Measurements from ENCODE around the gene CAPN2. TPM values are rescaled to one million over a fixed set of nuclear protein-coding genes. Genes with fewer than 3 reads are reported as not detected.

Gene CAPN2
- total RNA-seq, 1 donor from 2014 or later = 353 TPM

DNA sequence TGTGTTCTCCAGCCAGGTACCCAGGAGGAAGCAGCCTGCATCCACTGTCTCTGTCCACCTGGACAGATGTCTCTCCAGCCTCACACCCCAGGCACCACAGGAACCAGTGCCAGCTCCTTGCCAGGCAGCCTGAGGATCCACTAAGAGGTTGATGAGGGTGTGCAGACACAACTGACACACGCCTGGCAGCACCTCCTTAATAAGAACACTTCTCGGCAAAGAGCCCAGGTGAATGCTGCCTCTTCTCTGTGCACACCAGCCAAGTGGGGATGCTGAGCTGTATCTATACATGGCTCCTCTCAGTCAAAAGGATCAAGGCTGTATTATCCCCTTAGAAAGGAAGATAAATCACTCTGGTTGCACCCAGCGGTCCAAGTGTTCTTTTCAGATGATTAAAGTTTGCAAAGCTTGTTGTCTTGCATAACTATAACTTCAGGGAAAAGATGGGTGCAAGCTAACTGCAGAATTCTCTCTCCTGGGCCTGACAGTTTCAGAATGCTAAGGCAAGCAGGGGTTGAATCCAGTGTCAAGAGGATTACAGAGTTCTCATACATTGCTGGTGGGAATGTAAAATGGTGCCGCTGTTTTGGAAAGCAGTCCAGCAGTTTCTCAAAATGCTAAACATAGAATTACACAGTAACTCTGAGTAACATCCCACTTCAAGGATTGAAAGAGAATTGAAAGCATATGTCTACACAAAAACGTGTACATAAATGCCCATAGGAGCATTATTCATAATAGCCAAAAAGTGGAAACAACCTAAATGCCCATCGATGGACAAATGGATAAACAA lies 43.1 kb upstream of the CAPN2 start:
- no peak for FAIRE-seq
- H3K4me3 ChIP-seq (ENCODE audit: low read depth, low read length) = no peak overlapping the region
- no peaks in the 10 kb centered on the region for H3K36me3 ChIP-seq (ENCODE audit: control insufficient read depth, insufficient read depth, low read length)
- H3K27me3 ChIP-seq (ENCODE audit: control insufficient read depth, insufficient read depth, low read length) = no peaks in the 10 kb centered on the region
- TF ChIP-seq, protein P1, sequence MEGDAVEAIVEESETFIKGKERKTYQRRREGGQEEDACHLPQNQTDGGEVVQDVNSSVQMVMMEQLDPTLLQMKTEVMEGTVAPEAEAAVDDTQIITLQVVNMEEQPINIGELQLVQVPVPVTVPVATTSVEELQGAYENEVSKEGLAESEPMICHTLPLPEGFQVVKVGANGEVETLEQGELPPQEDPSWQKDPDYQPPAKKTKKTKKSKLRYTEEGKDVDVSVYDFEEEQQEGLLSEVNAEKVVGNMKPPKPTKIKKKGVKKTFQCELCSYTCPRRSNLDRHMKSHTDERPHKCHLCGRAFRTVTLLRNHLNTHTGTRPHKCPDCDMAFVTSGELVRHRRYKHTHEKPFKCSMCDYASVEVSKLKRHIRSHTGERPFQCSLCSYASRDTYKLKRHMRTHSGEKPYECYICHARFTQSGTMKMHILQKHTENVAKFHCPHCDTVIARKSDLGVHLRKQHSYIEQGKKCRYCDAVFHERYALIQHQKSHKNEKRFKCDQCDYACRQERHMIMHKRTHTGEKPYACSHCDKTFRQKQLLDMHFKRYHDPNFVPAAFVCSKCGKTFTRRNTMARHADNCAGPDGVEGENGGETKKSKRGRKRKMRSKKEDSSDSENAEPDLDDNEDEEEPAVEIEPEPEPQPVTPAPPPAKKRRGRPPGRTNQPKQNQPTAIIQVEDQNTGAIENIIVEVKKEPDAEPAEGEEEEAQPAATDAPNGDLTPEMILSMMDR (IDR thresholded peaks at IDR 0.05; ENCODE audit: insufficient read depth, low read length, severe bottlenecking) = no peak
- DNase-seq (ENCODE audit: low read depth) = no peak

DNA sequence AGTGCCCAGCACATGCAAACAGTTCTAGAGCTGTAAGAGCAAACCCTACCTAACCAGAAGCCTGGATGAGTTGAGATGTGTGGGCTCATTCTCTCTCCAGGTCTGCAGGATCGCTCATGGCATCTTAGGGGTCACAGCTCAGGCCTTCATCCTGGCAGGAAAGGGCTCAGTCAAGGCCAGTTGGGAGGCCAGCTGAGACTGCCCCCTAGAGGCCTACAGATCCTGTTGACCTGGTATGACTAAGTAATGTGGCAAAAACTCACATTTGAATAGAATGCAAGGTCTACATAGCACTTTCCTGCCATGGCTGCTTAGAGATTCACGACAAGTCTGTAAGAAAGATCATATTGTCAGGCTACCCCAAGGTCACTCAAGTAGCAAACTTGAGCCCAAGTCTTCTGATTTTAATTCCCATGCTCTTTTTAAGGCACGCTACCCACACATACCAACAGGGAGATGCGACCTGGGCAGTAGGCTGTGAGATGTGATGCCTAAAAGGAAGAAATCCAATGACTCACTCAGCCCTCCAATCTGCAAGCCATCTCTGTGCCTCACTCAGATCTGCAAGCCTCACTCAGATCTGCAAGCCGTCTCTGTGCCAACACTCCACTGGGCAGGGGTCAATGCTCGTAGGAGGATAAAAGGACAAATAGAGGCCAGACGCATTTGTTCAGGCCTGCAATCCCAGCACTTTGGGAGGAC lies 41.7 kb upstream of the CAPN2 start:
- TF ChIP-seq, protein P1 (IDR thresholded peaks at IDR 0.05; ENCODE audit: insufficient read depth, low read length, severe bottlenecking) = peak; percentile 90
- FAIRE-seq = peak; percentile 96

DNA sequence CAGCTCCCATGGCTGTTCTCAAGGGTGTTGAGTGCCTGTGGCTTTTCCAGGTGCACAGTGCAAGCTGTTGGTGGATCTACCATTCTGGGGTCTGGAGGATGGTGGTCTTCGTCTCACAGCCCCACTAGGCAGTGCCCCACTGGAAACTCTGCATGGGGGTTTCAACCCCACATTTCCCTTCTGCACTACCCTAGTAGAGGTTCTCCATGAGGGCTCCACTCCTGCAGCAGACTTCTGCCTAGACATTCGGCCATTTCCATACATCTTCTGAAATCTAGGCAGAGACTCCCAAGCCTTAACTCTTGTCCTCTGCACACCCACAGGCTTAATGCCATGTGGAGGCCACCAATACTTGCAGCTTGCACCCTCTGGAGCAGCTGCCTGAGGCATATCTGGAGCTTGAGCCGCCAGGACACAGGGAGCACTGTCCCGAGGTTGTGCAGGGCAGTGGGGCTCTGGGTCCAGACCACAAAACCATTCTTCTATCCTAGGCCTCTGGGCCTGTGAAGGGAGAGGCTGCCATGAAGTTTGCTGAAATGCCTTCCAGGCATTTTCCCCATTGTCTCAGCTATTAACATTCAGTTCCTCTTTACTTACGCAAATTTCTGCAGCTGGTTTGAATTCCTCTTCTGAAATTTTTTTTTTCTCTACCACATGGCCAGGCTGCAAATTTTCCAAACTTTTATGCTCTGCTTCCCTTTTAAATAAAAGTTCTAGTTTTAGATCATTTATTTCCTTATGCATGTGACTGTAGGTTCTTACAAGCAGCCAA lies 38.0 kb upstream of the CAPN2 start:
- no peaks in the 10 kb centered on the region for H3K36me3 ChIP-seq (ENCODE audit: control insufficient read depth, insufficient read depth, low read length)
- TF ChIP-seq, protein P1 (IDR thresholded peaks at IDR 0.05; ENCODE audit: insufficient read depth, low read length, severe bottlenecking) = no peak
- DNase-seq (ENCODE audit: low read depth) = no peak
- H3K4me3 ChIP-seq (ENCODE audit: low read depth, low read length) = no peak overlapping the region
- H3K27me3 ChIP-seq (ENCODE audit: control insufficient read depth, insufficient read depth, low read length) = no peaks in the 10 kb centered on the region
- FAIRE-seq = no peak

More for the DNA sequence above, 41.7 kb upstream of the CAPN2 start:
- Histone ChIP-seq H3K36me3 (ENCODE audit: control insufficient read depth, insufficient read depth, low read length) (no peaks in the 10 kb centered on the region), H3K4me3 (ENCODE audit: low read depth, low read length) (no peak overlapping the region), H3K27me3 (ENCODE audit: control insufficient read depth, insufficient read depth, low read length) (no peaks in the 10 kb centered on the region)
- peak; percentile 69 for DNase-seq (ENCODE audit: low read depth)

DNA sequence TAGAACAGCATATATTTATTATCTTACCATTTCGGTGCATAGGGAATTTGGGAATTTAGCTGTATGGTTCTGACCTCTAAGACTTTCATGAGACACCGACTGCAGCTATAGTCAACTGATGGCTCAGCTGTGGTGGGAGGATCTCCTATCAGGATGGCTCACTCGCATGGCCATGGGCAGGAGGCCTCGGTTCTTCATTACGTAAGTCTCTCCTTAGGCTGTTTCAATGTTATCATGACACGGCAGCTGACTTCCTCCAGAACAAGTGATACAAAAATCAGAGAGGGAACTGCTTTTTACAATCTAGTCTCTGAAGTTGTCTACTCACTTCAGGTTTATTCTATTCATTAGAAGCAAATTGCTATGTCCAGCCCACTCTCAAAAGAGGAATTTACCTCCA lies 33.5 kb upstream of the CAPN2 start:
- TF ChIP-seq, protein P1 (IDR thresholded peaks at IDR 0.05; ENCODE audit: insufficient read depth, low read length, severe bottlenecking) = no peak
- Histone ChIP-seq H3K4me3 (ENCODE audit: low read depth, low read length) (no peak overlapping the region), H3K27me3 (ENCODE audit: control insufficient read depth, insufficient read depth, low read length) (no peaks in the 10 kb centered on the region), H3K36me3 (ENCODE audit: control insufficient read depth, insufficient read depth, low read length) (no peaks in the 10 kb centered on the region)
- FAIRE-seq (no peak), DNase-seq (ENCODE audit: low read depth) (no peak)

DNA sequence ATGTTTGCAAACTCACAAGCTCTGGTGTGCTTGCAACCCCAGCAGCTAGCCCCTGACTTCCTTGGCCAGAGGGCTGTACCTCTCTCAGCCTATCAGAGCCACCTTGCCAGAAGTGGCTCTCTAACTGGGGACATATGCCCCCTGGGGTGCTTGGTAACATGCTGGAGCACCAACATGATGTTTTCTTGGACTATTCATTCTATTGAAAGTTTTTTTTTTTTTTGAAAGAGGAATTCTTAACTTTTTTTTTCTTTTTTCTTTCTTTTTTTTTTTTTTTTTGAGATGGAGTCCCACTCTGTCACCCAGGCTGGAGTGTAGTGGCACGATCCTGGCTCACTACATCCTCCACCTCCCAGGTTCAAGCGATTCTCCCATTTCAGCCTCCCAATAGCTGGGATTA lies 32.2 kb upstream of the CAPN2 start:
- H3K27me3 ChIP-seq (ENCODE audit: control insufficient read depth, insufficient read depth, low read length) = no peaks in the 10 kb centered on the region
- DNase-seq (ENCODE audit: low read depth) = no peak
- H3K36me3 ChIP-seq (ENCODE audit: control insufficient read depth, insufficient read depth, low read length) = no peaks in the 10 kb centered on the region
- TF ChIP-seq, protein P1 (IDR thresholded peaks at IDR 0.05; ENCODE audit: insufficient read depth, low read length, severe bottlenecking) = no peak
- H3K4me3 ChIP-seq (ENCODE audit: low read depth, low read length) = no peak overlapping the region
- FAIRE-seq = no peak
